OCI-LY3 (cell line): ENCODE measurements around the gene EDA.

ENCODE experiments used
- CTCF ChIP-seq: fragments of 200-600, 300-600 bp; sonication (generic); IDR thresholded peaks from 2 replicates; pipeline ENCODE4 v1.5.1; 2014; ENCODE audit warnings: antibody characterized with exemption, low read length, low read depth
- EZH2phosphoT487 ChIP-seq: fragments of 200-600 bp; shearing (Covaris generic); IDR thresholded peaks from 2 replicates; pipeline ENCODE4 v1.6.1; 2018; ENCODE audit warnings: antibody characterized with exemption, mixed run types, low read depth

- TF ChIP-seq CTCF = no peak
- TF ChIP-seq EZH2phosphoT487 = no peak
These were observed at the start of gene EDA for GRCh38 chrX:69615779-69616456.
